Measurements from ENCODE around the gene SPRR1B. TPM values are rescaled to one million over a fixed set of nuclear protein-coding genes. Genes with fewer than 3 reads are reported as not detected.
"Not testable (repeated sequence)": the region's sequence is repeated elsewhere in the genome, so short reads cannot be mapped to it uniquely, and the experiment has no call there.

The SPRR1B gene
- total RNA-seq, 1 experiment from 2014 or later = not detected

DNA sequence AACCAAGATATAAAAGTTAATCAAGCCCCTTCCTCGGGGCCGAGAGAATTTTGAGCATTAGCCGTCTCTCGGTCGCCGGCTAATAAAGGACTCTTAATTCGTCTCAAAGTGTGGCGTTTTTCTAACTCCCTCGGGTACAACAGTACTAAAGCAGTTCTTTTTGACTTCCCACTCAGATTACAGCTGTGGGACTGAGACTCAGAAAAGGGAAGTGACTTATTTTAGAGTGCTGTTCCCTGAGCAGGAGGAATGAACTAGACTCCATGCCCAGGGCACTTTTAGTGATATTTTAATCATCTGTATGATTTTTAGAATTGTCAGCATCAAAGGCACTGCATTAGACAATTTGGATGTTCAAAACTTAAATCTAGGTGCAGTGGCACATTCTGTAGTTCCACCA, 8.7 kb upstream of the SPRR1B start:
- H3K9me3 ChIP-seq (ENCODE audit: insufficient read depth, low read depth); H2AFZ ChIP-seq; H3K36me3 ChIP-seq (ENCODE audit: low read depth); H3K9me2 ChIP-seq (ENCODE audit: insufficient read depth); H3K27ac ChIP-seq; H3K79me2 ChIP-seq (ENCODE audit: low read depth); H3K4me2 ChIP-seq; intact Hi-C loops (cut with micrococcal nuclease; ENCODE audit: unreplicated experiment); BruUV-seq (replicated peaks); H3K27me3 ChIP-seq (ENCODE audit: insufficient read depth, low read depth); H3F3A ChIP-seq (ENCODE audit: insufficient read depth, low read depth); DNase-seq; H3K4me1 ChIP-seq (replicated peaks; ENCODE audit: insufficient read depth); POLR2A ChIA-PET (ENCODE audit: unreplicated experiment); H3K4me3 ChIP-seq; H4K20me1 ChIP-seq (ENCODE audit: insufficient read depth); CTCF ChIA-PET: not testable (repeated sequence)

DNA sequence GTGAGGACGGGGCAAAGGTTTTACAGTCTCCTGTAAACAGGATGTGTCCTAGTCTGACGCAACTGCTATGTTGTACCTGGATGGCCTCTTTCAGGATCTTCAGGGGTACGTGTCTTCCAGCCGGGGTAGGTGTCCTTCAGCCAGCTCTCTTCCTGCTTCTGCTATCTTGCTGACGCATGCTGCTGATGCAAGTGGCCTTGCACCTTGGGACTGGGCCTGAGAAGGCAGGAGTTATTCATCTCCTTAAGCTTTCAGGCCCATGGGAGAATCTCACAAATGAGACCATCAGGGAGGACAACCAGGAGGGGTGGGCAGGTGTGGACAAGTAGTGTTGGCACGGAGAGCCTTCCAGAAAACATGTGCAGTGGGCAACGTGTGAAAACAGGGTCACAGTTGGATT, 7.9 kb upstream of the SPRR1B start:
- no peak for TF ChIP-seq EZH2 (IDR thresholded peaks at IDR 0.05; ENCODE audit: low read depth)
- TF ChIP-seq, protein P1, sequence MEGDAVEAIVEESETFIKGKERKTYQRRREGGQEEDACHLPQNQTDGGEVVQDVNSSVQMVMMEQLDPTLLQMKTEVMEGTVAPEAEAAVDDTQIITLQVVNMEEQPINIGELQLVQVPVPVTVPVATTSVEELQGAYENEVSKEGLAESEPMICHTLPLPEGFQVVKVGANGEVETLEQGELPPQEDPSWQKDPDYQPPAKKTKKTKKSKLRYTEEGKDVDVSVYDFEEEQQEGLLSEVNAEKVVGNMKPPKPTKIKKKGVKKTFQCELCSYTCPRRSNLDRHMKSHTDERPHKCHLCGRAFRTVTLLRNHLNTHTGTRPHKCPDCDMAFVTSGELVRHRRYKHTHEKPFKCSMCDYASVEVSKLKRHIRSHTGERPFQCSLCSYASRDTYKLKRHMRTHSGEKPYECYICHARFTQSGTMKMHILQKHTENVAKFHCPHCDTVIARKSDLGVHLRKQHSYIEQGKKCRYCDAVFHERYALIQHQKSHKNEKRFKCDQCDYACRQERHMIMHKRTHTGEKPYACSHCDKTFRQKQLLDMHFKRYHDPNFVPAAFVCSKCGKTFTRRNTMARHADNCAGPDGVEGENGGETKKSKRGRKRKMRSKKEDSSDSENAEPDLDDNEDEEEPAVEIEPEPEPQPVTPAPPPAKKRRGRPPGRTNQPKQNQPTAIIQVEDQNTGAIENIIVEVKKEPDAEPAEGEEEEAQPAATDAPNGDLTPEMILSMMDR (conservative IDR thresholded peaks at IDR 0.05) = no peak
- Histone ChIP-seq H3F3A (ENCODE audit: insufficient read depth, low read depth) (no peaks in the 10 kb centered on the region), H3K9me3 (ENCODE audit: insufficient read depth, low read depth) (no peaks in the 10 kb centered on the region), H4K20me1 (ENCODE audit: insufficient read depth) (no peaks in the 10 kb centered on the region), H3K27ac (no peak overlapping the region), H3K4me1 (replicated peaks; ENCODE audit: insufficient read depth) (no peaks in the 10 kb centered on the region), H3K4me2 (no peak overlapping the region), H2AFZ (no peak overlapping the region), H3K4me3 (no peak overlapping the region), H3K9me2 (ENCODE audit: insufficient read depth) (0 out of 2 replicates have a peak, but pooled peaks cover 5% of the 10 kb centered on the region), H3K27me3 (ENCODE audit: insufficient read depth, low read depth) (no peaks in the 10 kb centered on the region), H3K36me3 (ENCODE audit: low read depth) (no peaks in the 10 kb centered on the region), H3K79me2 (ENCODE audit: low read depth) (no peaks in the 10 kb centered on the region)
- DNase-seq = no peak
- intact Hi-C loops (cut with micrococcal nuclease; ENCODE audit: unreplicated experiment) = no loop called here
- ChIA-PET CTCF (no interaction called here), POLR2A (ENCODE audit: unreplicated experiment) (no interaction called here)
- BruUV-seq (replicated peaks) = no TSS peak

DNA sequence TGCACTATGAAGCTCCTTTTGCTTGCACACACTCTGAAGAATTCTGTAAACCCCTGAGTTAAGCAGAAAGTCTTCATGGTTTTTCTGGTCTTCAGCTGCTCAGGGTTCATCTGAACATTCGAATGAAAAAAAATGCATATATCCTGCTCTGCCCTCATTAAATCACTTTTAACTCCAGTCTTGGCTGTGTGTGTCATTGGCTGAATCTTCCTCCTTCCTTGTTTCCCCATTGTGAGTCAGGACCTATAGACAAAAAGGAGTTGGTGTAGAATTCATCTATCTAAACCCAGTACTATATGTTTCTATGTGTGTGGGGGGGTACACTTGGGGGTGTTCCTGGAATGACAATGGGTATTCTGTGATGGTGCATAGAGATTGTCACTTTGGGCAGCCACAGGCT, 6.6 kb upstream of the SPRR1B start:
- 0 out of 2 replicates have a peak, but pooled peaks cover 5% of the 10 kb centered on the region for H3K9me2 ChIP-seq (ENCODE audit: insufficient read depth)
- ChIA-PET CTCF (no interaction called here), POLR2A (ENCODE audit: unreplicated experiment) (no interaction called here)
- no peaks in the 10 kb centered on the region for H3F3A ChIP-seq (ENCODE audit: insufficient read depth, low read depth)
- no peaks in the 10 kb centered on the region for H3K9me3 ChIP-seq (ENCODE audit: insufficient read depth, low read depth)
- DNase-seq = no peak
- no peaks in the 10 kb centered on the region for H3K4me1 ChIP-seq (replicated peaks; ENCODE audit: insufficient read depth)
- H2AFZ ChIP-seq = no peak overlapping the region
- no peaks in the 10 kb centered on the region for H3K36me3 ChIP-seq (ENCODE audit: low read depth)
- intact Hi-C loops (cut with micrococcal nuclease; ENCODE audit: unreplicated experiment) = no loop called here
- TF ChIP-seq EZH2 (IDR thresholded peaks at IDR 0.05; ENCODE audit: low read depth) = no peak
- TF ChIP-seq, protein P1 (conservative IDR thresholded peaks at IDR 0.05) = no peak
- H3K4me2 ChIP-seq = no peak overlapping the region
- no peaks in the 10 kb centered on the region for H4K20me1 ChIP-seq (ENCODE audit: insufficient read depth)
- no peak overlapping the region for H3K4me3 ChIP-seq
- no peaks in the 10 kb centered on the region for H3K27me3 ChIP-seq (ENCODE audit: insufficient read depth, low read depth)
- no peaks in the 10 kb centered on the region for H3K79me2 ChIP-seq (ENCODE audit: low read depth)
- no peak overlapping the region for H3K27ac ChIP-seq
- BruUV-seq (replicated peaks) = no TSS peak

DNA sequence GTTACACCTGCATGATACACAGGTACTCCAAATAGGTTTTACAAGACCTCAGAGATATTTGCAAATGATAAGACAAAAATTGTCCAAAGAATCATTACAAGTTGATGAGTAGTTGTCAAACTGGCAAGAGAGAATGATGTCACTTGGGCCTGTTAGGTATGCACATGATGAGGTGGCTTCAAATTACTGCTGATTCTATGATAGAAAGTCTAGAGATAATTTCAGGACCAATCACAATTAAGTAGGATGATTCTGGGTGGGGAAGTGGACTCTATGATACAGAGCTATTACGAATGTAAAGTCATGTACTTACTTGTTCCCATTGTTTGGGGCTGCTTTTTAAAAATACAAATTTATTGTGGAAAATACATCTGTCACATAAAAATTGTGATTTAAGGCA, 5.2 kb upstream of the SPRR1B start:
- H3K27ac ChIP-seq = no peak overlapping the region
- H3K79me2 ChIP-seq (ENCODE audit: low read depth) = no peaks in the 10 kb centered on the region
- no peaks in the 10 kb centered on the region for H4K20me1 ChIP-seq (ENCODE audit: insufficient read depth)
- H3K36me3 ChIP-seq (ENCODE audit: low read depth) = no peaks in the 10 kb centered on the region
- no peak overlapping the region for H3K4me3 ChIP-seq
- H3K27me3 ChIP-seq (ENCODE audit: insufficient read depth, low read depth) = no peaks in the 10 kb centered on the region
- peaks cover 9% of the 10 kb centered on the region for H3K4me1 ChIP-seq (replicated peaks; ENCODE audit: insufficient read depth)
- no peak for TF ChIP-seq EZH2 (IDR thresholded peaks at IDR 0.05; ENCODE audit: low read depth)
- TF ChIP-seq, protein P1 (conservative IDR thresholded peaks at IDR 0.05) = no peak
- H2AFZ ChIP-seq = no peak overlapping the region
- no peaks in the 10 kb centered on the region for H3K9me3 ChIP-seq (ENCODE audit: insufficient read depth, low read depth)
- no peak overlapping the region for H3K4me2 ChIP-seq
- H3K9me2 ChIP-seq (ENCODE audit: insufficient read depth) = 0 out of 2 replicates have a peak, but pooled peaks cover 5% of the 10 kb centered on the region
- BruUV-seq (replicated peaks) = no TSS peak
- intact Hi-C loops (cut with micrococcal nuclease; ENCODE audit: unreplicated experiment) = no loop called here
- no peaks in the 10 kb centered on the region for H3F3A ChIP-seq (ENCODE audit: insufficient read depth, low read depth)
- no peak for DNase-seq
- ChIA-PET POLR2A (ENCODE audit: unreplicated experiment) (no interaction called here), CTCF (no interaction called here)

Data from PC-9 (cell line).